ENCODE data around the gene ALDH4A1. TPM values are rescaled to one million over a fixed set of nuclear protein-coding genes. Genes with fewer than 3 reads are reported as not detected.

ALDH4A1 gene
- total and polyA plus RNA-seq, 9 of the 15 experiments (the other 6 are each of a cell fraction or from before 2014, with no cell fraction given): 0.27 to 31.4 (median 16.6) TPM

DNA sequence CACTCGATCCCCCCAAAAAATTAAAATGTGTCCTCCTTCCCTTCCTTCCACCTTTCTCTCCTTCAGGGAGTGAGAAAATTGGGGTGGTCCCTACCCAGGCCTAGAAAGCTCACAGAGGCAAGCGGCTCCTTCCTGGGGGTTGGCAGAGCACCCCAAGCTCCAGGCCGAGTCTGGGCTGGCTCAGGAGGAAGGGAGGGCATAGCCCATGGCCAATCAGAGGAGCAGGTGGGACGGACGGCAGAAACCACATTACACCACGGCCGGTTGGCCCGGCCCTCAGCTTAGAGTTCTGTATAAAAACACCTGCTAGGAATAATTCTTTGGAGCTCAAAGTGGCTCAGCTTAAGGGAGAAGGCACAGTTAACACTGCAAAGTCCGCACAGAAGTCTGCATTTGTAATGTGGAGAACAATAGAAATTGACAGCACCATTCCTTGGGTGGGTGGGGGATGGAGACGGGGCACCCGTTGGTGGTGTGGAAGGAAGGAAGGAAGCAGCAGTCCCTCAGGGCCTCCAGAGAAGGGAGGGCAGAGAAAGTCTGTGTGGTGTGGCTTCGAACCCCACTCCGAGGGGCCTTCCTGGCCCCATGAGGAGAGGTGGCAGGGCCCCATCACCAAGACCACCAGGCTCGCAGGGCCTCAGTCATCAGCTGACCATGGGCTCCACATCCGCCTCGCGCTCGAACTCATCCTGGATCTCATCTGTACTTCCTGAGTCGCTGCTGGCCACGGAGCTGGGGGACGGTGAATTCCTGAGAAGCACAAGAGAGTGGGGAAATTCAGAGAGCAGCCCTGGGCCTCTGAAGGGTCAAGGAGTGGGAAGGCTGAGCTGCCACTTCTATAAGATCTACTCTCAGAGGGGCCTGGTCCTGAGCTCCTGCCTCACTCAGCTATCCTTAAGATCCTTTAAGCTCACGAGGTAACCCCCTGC lies 5.8 kb upstream of the ALDH4A1 start (continued):
- TF ChIP-seq, protein P1, sequence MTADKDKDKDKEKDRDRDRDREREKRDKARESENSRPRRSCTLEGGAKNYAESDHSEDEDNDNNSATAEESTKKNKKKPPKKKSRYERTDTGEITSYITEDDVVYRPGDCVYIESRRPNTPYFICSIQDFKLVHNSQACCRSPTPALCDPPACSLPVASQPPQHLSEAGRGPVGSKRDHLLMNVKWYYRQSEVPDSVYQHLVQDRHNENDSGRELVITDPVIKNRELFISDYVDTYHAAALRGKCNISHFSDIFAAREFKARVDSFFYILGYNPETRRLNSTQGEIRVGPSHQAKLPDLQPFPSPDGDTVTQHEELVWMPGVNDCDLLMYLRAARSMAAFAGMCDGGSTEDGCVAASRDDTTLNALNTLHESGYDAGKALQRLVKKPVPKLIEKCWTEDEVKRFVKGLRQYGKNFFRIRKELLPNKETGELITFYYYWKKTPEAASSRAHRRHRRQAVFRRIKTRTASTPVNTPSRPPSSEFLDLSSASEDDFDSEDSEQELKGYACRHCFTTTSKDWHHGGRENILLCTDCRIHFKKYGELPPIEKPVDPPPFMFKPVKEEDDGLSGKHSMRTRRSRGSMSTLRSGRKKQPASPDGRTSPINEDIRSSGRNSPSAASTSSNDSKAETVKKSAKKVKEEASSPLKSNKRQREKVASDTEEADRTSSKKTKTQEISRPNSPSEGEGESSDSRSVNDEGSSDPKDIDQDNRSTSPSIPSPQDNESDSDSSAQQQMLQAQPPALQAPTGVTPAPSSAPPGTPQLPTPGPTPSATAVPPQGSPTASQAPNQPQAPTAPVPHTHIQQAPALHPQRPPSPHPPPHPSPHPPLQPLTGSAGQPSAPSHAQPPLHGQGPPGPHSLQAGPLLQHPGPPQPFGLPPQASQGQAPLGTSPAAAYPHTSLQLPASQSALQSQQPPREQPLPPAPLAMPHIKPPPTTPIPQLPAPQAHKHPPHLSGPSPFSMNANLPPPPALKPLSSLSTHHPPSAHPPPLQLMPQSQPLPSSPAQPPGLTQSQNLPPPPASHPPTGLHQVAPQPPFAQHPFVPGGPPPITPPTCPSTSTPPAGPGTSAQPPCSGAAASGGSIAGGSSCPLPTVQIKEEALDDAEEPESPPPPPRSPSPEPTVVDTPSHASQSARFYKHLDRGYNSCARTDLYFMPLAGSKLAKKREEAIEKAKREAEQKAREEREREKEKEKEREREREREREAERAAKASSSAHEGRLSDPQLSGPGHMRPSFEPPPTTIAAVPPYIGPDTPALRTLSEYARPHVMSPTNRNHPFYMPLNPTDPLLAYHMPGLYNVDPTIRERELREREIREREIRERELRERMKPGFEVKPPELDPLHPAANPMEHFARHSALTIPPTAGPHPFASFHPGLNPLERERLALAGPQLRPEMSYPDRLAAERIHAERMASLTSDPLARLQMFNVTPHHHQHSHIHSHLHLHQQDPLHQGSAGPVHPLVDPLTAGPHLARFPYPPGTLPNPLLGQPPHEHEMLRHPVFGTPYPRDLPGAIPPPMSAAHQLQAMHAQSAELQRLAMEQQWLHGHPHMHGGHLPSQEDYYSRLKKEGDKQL (CRISPR knock-in tag; IDR thresholded peaks at IDR 0.05; ENCODE audit: borderline replicate concordance): 0 out of 2 replicates have a peak, but pooled peaks have one; percentile 34
- TF ChIP-seq, protein P2, sequence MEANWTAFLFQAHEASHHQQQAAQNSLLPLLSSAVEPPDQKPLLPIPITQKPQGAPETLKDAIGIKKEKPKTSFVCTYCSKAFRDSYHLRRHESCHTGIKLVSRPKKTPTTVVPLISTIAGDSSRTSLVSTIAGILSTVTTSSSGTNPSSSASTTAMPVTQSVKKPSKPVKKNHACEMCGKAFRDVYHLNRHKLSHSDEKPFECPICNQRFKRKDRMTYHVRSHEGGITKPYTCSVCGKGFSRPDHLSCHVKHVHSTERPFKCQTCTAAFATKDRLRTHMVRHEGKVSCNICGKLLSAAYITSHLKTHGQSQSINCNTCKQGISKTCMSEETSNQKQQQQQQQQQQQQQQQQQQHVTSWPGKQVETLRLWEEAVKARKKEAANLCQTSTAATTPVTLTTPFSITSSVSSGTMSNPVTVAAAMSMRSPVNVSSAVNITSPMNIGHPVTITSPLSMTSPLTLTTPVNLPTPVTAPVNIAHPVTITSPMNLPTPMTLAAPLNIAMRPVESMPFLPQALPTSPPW (CRISPR knock-in tag; IDR thresholded peaks at IDR 0.05): peak; percentile 76; the same call in 1 of the 2 replicates
- 0 out of 2 replicates have a peak, but pooled peaks have one; percentile 0 for TF ChIP-seq ESRRA (IDR thresholded peaks at IDR 0.05; ENCODE audit: borderline replicate concordance, low read depth)
- peak; percentile 27; the same call in 1 of the 2 replicates for TF ChIP-seq SUPT5H (IDR thresholded peaks at IDR 0.05)
- no peak for TF ChIP-seq PCBP1 (IDR thresholded peaks at IDR 0.05; ENCODE audit: low read depth, low read length, poor library complexity, severe bottlenecking)
- TF ChIP-seq NR2C2 (CRISPR knock-in tag; IDR thresholded peaks at IDR 0.05): no peak
- 0 out of 2 replicates have a peak, but pooled peaks have one; percentile 20 for TF ChIP-seq NR2C2 (tag; IDR thresholded peaks at IDR 0.05)
- no peak for TF ChIP-seq ZNF445 (CRISPR knock-in tag; IDR thresholded peaks at IDR 0.05; ENCODE audit: low read depth)
- TF ChIP-seq, protein P3, sequence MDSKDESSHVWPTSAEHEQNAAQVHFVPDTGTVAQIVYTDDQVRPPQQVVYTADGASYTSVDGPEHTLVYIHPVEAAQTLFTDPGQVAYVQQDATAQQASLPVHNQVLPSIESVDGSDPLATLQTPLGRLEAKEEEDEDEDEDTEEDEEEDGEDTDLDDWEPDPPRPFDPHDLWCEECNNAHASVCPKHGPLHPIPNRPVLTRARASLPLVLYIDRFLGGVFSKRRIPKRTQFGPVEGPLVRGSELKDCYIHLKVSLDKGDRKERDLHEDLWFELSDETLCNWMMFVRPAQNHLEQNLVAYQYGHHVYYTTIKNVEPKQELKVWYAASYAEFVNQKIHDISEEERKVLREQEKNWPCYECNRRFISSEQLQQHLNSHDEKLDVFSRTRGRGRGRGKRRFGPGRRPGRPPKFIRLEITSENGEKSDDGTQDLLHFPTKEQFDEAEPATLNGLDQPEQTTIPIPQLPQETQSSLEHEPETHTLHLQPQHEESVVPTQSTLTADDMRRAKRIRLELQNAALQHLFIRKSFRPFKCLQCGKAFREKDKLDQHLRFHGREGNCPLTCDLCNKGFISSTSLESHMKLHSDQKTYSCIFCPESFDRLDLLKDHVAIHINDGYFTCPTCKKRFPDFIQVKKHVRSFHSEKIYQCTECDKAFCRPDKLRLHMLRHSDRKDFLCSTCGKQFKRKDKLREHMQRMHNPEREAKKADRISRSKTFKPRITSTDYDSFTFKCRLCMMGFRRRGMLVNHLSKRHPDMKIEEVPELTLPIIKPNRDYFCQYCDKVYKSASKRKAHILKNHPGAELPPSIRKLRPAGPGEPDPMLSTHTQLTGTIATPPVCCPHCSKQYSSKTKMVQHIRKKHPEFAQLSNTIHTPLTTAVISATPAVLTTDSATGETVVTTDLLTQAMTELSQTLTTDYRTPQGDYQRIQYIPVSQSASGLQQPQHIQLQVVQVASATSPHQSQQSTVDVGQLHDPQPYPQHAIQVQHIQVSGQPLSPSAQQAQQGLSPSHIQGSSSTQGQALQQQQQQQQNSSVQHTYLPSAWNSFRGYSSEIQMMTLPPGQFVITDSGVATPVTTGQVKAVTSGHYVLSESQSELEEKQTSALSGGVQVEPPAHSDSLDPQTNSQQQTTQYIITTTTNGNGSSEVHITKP (IDR thresholded peaks at IDR 0.05; ENCODE audit: partially characterized antibody): peak; percentile 56
- TF ChIP-seq ZNF282 (CRISPR knock-in tag; IDR thresholded peaks at IDR 0.05): no peak
- TF ChIP-seq, protein P4, sequence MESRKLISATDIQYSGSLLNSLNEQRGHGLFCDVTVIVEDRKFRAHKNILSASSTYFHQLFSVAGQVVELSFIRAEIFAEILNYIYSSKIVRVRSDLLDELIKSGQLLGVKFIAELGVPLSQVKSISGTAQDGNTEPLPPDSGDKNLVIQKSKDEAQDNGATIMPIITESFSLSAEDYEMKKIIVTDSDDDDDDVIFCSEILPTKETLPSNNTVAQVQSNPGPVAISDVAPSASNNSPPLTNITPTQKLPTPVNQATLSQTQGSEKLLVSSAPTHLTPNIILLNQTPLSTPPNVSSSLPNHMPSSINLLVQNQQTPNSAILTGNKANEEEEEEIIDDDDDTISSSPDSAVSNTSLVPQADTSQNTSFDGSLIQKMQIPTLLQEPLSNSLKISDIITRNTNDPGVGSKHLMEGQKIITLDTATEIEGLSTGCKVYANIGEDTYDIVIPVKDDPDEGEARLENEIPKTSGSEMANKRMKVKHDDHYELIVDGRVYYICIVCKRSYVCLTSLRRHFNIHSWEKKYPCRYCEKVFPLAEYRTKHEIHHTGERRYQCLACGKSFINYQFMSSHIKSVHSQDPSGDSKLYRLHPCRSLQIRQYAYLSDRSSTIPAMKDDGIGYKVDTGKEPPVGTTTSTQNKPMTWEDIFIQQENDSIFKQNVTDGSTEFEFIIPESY (CRISPR knock-in tag; IDR thresholded peaks at IDR 0.05): 0 out of 2 replicates have a peak, but pooled peaks have one; percentile 12
